Activated CD4-positive, alpha-beta T cell treated with anti-CD3 and anti-CD28 coated beads, Interleukin-2, amount 50 U/mL, for 4 hours (primary cell): Measurements from ENCODE around the gene WNK4.

Experiments
- DNase-seq, 2 experiments: peaks; one replicate each; pipeline ENCODE4 v3.0.0-alpha.2; 2020

Gene WNK4

GRCh38 chr17:42841975-42842685 is 61.7 kb downstream of the WNK4 start:
- DNase-seq = no peak

GRCh38 chr17:42843358-42843934 is 63.0 kb downstream of the WNK4 start:
- no peak for DNase-seq

GRCh38 chr17:42844271-42844670 is 63.9 kb downstream of the WNK4 start, which contains the start of gene AOC2:
Gene AOC2 (plus strand): TSS chr17:42844580. CDS start chr17:42844627, 47 bp downstream.
- DNase-seq = no peak

GRCh38 chr17:42844761-42845555 is 64.5 kb downstream of the WNK4 start:
- DNase-seq = no peak

GRCh38 chr17:42845556-42845917 is 65.1 kb downstream of the WNK4 start:
- no peak for DNase-seq

GRCh38 chr17:42845918-42846593 is 65.6 kb downstream of the WNK4 start:
- DNase-seq = no peak
